DOHH2 (cell line): ENCODE results near the gene SERINC4.

Experiments used
- H3F3A ChIP-seq: fragments of 200-600 bp; sonication (generic), shearing (Covaris generic); 2 replicates; pipeline ENCODE4 v1.6.0; 2016; ENCODE audit warnings: antibody characterized with exemption, mild to moderate bottlenecking; ENCODE audit not compliant: control insufficient read depth, insufficient read depth
- H3K27ac ChIP-seq: fragments of 200-600 bp; sonication (generic); 2 replicates; pipeline ENCODE4 v1.5.1; 2014; ENCODE audit warnings: low read depth, mild to moderate bottlenecking, low read length, moderate library complexity
- H3K27me3 ChIP-seq: fragments of 200-600 bp; sonication (generic); 2 replicates; pipeline ENCODE4 v1.6.1; 2014; ENCODE audit warnings: mild to moderate bottlenecking, low read length, mixed read lengths; ENCODE audit not compliant: control insufficient read depth
- H3K36me3 ChIP-seq: fragments of 200-600 bp; sonication (generic); 2 replicates; pipeline ENCODE4 v1.6.1; 2014; ENCODE audit warnings: mild to moderate bottlenecking, low read length, moderate library complexity, mixed read lengths; ENCODE audit not compliant: control insufficient read depth
- H3K4me1 ChIP-seq: fragments of 200-600 bp; sonication (generic); 2 replicates; pipeline ENCODE4 v1.6.1; 2014; ENCODE audit warnings: mild to moderate bottlenecking, low read length, mixed read lengths; ENCODE audit not compliant: control insufficient read depth
- H3K4me2 ChIP-seq: fragments of 200-600 bp; sonication (generic); 2 replicates; pipeline ENCODE4 v1.6.0; 2014; ENCODE audit warnings: mild to moderate bottlenecking, low read length, moderate library complexity
- H3K4me3 ChIP-seq: fragments of 200-600 bp; sonication (generic); 2 replicates; pipeline ENCODE4 v1.5.1; 2014; ENCODE audit warnings: mild to moderate bottlenecking, low read length, mixed read lengths
- H3K79me2 ChIP-seq: fragments of 200-600 bp; sonication (generic); 2 replicates; pipeline ENCODE4 v1.6.1; 2014; ENCODE audit warnings: mild to moderate bottlenecking, low read length, mixed read lengths; ENCODE audit not compliant: control insufficient read depth
- H3K9me2 ChIP-seq: fragments of 200-600 bp; sonication (generic); replicated peaks from 2 replicates; pipeline ENCODE4 v1.6.1; 2014; ENCODE audit warnings: mild to moderate bottlenecking, low read length, mixed read lengths; ENCODE audit not compliant: control insufficient read depth
- H3K9me3 ChIP-seq: fragments of 200-600 bp; sonication (generic); 2 replicates; pipeline ENCODE4 v1.6.1; 2014; ENCODE audit warnings: antibody characterized with exemption, low read length, mixed read lengths; ENCODE audit not compliant: control insufficient read depth, insufficient read depth
- H4K20me1 ChIP-seq: fragments of 200-600 bp; sonication (generic); 2 replicates; pipeline ENCODE4 v1.6.0; 2014; ENCODE audit warnings: low read depth, mild to moderate bottlenecking, antibody characterized with exemption, low read length, moderate library complexity; ENCODE audit not compliant: control insufficient read depth, insufficient read depth
- CTCF ChIP-seq: fragments of 200-600 bp; sonication (generic); IDR thresholded peaks from one replicate; pipeline ENCODE4 v1.5.1; 2014; ENCODE audit warnings: antibody characterized with exemption, mild to moderate bottlenecking, low read depth, low read length; ENCODE audit not compliant: poor library complexity, severe bottlenecking
- EZH2phosphoT487 ChIP-seq: fragments of 200-600 bp; sonication (generic); IDR thresholded peaks from 2 replicates; pipeline ENCODE4 v1.6.1; 2017; ENCODE audit warnings: borderline replicate concordance, mild to moderate bottlenecking, antibody characterized with exemption, low read length, moderate library complexity, mixed read lengths

Gene SERINC4

GRCh38 chr15:43800286-43801141 is 494 bp upstream of the SERINC4 start, which contains the start of gene HYPK:
Gene HYPK (plus strand): TSS chr15:43800599. CDS start chr15:43800623, 24 bp downstream.
- peak within 1 kb of the TSS; percentile 95 for H3K4me3 ChIP-seq
- peak within 1 kb of the TSS; percentile 90 for H3K4me2 ChIP-seq
- H4K20me1 ChIP-seq: no peaks in the 10 kb centered on the region
- peaks cover 36% of the 10 kb centered on the region for H3K79me2 ChIP-seq
- H3K36me3 ChIP-seq: peaks cover 93% of the 10 kb centered on the region
- H3K27ac ChIP-seq: peak within 1 kb of the TSS; percentile 99
- H3K9me2 ChIP-seq: no peaks in the 10 kb centered on the region
- H3K9me3 ChIP-seq: peaks cover 4% of the 10 kb centered on the region; the same call in 1 of the 2 replicates
- no peaks in the 10 kb centered on the region for H3K27me3 ChIP-seq
- TF ChIP-seq CTCF (no peak), EZH2phosphoT487 (no peak)
- peaks cover 75% of the 10 kb centered on the region for H3F3A ChIP-seq
- peaks cover 83% of the 10 kb centered on the region for H3K4me1 ChIP-seq

GRCh38 chr15:43799209-43799944 is 643 bp downstream of the SERINC4 start:
- Histone ChIP-seq H3F3A (peaks cover 77% of the 10 kb centered on the region), H3K4me3 (peak overlapping the region; percentile 95), H3K27ac (peak overlapping the region; percentile 99)

GRCh38 chr15:43796566-43796965 is 3.5 kb downstream of the SERINC4 start:
- Histone ChIP-seq H3F3A (peaks cover 63% of the 10 kb centered on the region), H3K9me3 (peaks cover 4% of the 10 kb centered on the region; the same call in 1 of the 2 replicates), H3K4me1 (peaks cover 77% of the 10 kb centered on the region), H3K27ac (peak overlapping the region; percentile 99), H3K9me2 (no peaks in the 10 kb centered on the region), H4K20me1 (0 out of 2 replicates have a peak, but pooled peaks cover 4% of the 10 kb centered on the region), H3K4me3 (no peak overlapping the region), H3K79me2 (peaks cover 56% of the 10 kb centered on the region), H3K4me2 (peak overlapping the region; percentile 79; the same call in 1 of the 2 replicates), H3K36me3 (peaks cover 90% of the 10 kb centered on the region), H3K27me3 (no peaks in the 10 kb centered on the region)
- no peak for TF ChIP-seq CTCF
- no peak for TF ChIP-seq EZH2phosphoT487

More at GRCh38 chr15:43799209-43799944, 643 bp downstream of the SERINC4 start:
- peaks cover 90% of the 10 kb centered on the region for H3K4me1 ChIP-seq
- no peaks in the 10 kb centered on the region for H3K9me2 ChIP-seq
- TF ChIP-seq EZH2phosphoT487: no peak
- TF ChIP-seq CTCF: peak; percentile 71
- H3K9me3 ChIP-seq: peaks cover 4% of the 10 kb centered on the region; the same call in 1 of the 2 replicates
- no peaks in the 10 kb centered on the region for H3K27me3 ChIP-seq
- peaks cover 48% of the 10 kb centered on the region for H3K79me2 ChIP-seq
- peaks cover 93% of the 10 kb centered on the region for H3K36me3 ChIP-seq
- peak overlapping the region; percentile 90 for H3K4me2 ChIP-seq
- no peaks in the 10 kb centered on the region for H4K20me1 ChIP-seq
